Neuron (in vitro differentiated cells): Measurements from ENCODE around the gene GNS.

ENCODE experiments used
- H2AFZ ChIP-seq: one replicate; pipeline ENCODE4 v1.6.1; 2013; ENCODE audit warnings: low read depth, mild to moderate bottlenecking, inconsistent platforms, low read length, moderate library complexity
- H3K27me3 ChIP-seq: one replicate; pipeline ENCODE4 v1.6.1; 2013; ENCODE audit warnings: low read length; ENCODE audit not compliant: insufficient read depth
- H3K36me3 ChIP-seq: one replicate; pipeline ENCODE4 v1.6.1; 2013; ENCODE audit warnings: low read length; ENCODE audit not compliant: insufficient read depth
- H3K4me1 ChIP-seq: one replicate; pipeline ENCODE4 v1.6.1; 2013; ENCODE audit warnings: low read length; ENCODE audit not compliant: insufficient read depth
- H3K4me3 ChIP-seq: 2 replicates; pipeline ENCODE4 v1.5.1; 2013; ENCODE audit warnings: mild to moderate bottlenecking, low read length, moderate library complexity
- H3K9me3 ChIP-seq: one replicate; pipeline ENCODE4 v1.6.1; 2013; ENCODE audit warnings: low read length

GNS gene

GRCh38 chr12:64716839-64717455 is 42.3 kb downstream of the GNS start:
- H3K4me3 ChIP-seq = no peak overlapping the region
- no peaks in the 10 kb centered on the region for H3K27me3 ChIP-seq
- H3K4me1 ChIP-seq = no peaks in the 10 kb centered on the region
- H3K36me3 ChIP-seq = peaks cover 59% of the 10 kb centered on the region
- H3K9me3 ChIP-seq = no peaks in the 10 kb centered on the region
- H2AFZ ChIP-seq = no peak overlapping the region

GRCh38 chr12:64716371-64716770 is 42.8 kb downstream of the GNS start:
- H3K4me3 ChIP-seq = no peak overlapping the region

GRCh38 chr12:64714551-64714968 is 44.6 kb downstream of the GNS start:
- no peaks in the 10 kb centered on the region for H3K4me1 ChIP-seq
- H3K9me3 ChIP-seq = no peaks in the 10 kb centered on the region

More at GRCh38 chr12:64716371-64716770, 42.8 kb downstream of the GNS start:
- H3K36me3 ChIP-seq = peaks cover 53% of the 10 kb centered on the region
- no peaks in the 10 kb centered on the region for H3K4me1 ChIP-seq
- H3K9me3 ChIP-seq = no peaks in the 10 kb centered on the region
- H2AFZ ChIP-seq = no peak overlapping the region
- no peaks in the 10 kb centered on the region for H3K27me3 ChIP-seq

GRCh38 chr12:64713376-64713775 is 45.8 kb downstream of the GNS start:
- no peaks in the 10 kb centered on the region for H3K4me1 ChIP-seq

More at GRCh38 chr12:64714551-64714968, 44.6 kb downstream of the GNS start:
- no peak overlapping the region for H3K4me3 ChIP-seq
- no peaks in the 10 kb centered on the region for H3K27me3 ChIP-seq
- H3K36me3 ChIP-seq = peaks cover 40% of the 10 kb centered on the region
- no peak overlapping the region for H2AFZ ChIP-seq

GRCh38 chr12:64709429-64709828 is 49.8 kb downstream of the GNS start:
- Histone ChIP-seq H3K4me1 (peaks cover 3% of the 10 kb centered on the region), H3K4me3 (no peak overlapping the region), H3K9me3 (no peaks in the 10 kb centered on the region), H3K27me3 (no peaks in the 10 kb centered on the region), H2AFZ (no peak overlapping the region), H3K36me3 (peaks cover 4% of the 10 kb centered on the region)

More at GRCh38 chr12:64713376-64713775, 45.8 kb downstream of the GNS start:
- peaks cover 32% of the 10 kb centered on the region for H3K36me3 ChIP-seq
- H3K9me3 ChIP-seq = no peaks in the 10 kb centered on the region
- H3K4me3 ChIP-seq = no peak overlapping the region
- no peak overlapping the region for H2AFZ ChIP-seq
- no peaks in the 10 kb centered on the region for H3K27me3 ChIP-seq

- H3K9me3 ChIP-seq = no peaks in the 10 kb centered on the region
- H3K36me3 ChIP-seq = no peaks in the 10 kb centered on the region
- H3K27me3 ChIP-seq = no peaks in the 10 kb centered on the region
- no peak overlapping the region for H3K4me3 ChIP-seq
- peaks cover 3% of the 10 kb centered on the region for H3K4me1 ChIP-seq
- no peak overlapping the region for H2AFZ ChIP-seq
Observed at GRCh38 chr12:64707926-64708325, 51.3 kb downstream of the GNS start.

- Histone ChIP-seq H3K4me3 (no peak overlapping the region), H3K9me3 (no peaks in the 10 kb centered on the region), H3K36me3 (no peaks in the 10 kb centered on the region), H3K4me1 (peaks cover 3% of the 10 kb centered on the region), H3K27me3 (no peaks in the 10 kb centered on the region), H2AFZ (no peak overlapping the region)
Observed at GRCh38 chr12:64707362-64707761, 51.8 kb downstream of the GNS start.

GRCh38 chr12:64706857-64707256 is 52.3 kb downstream of the GNS start:
- H3K9me3 ChIP-seq = no peaks in the 10 kb centered on the region
- H2AFZ ChIP-seq = no peak overlapping the region
- H3K4me1 ChIP-seq = peaks cover 3% of the 10 kb centered on the region

GRCh38 chr12:64706306-64706705 is 52.9 kb downstream of the GNS start:
- Histone ChIP-seq H3K27me3 (no peaks in the 10 kb centered on the region), H3K9me3 (no peaks in the 10 kb centered on the region), H3K4me1 (peaks cover 3% of the 10 kb centered on the region), H2AFZ (no peak overlapping the region), H3K4me3 (no peak overlapping the region), H3K36me3 (no peaks in the 10 kb centered on the region)

More at GRCh38 chr12:64706857-64707256, 52.3 kb downstream of the GNS start:
- no peaks in the 10 kb centered on the region for H3K27me3 ChIP-seq
- H3K4me3 ChIP-seq = no peak overlapping the region
- no peaks in the 10 kb centered on the region for H3K36me3 ChIP-seq

- H3K27me3 ChIP-seq = no peaks in the 10 kb centered on the region
- no peaks in the 10 kb centered on the region for H3K9me3 ChIP-seq
- H3K4me1 ChIP-seq = peaks cover 10% of the 10 kb centered on the region
- no peak overlapping the region for H3K4me3 ChIP-seq
- no peak overlapping the region for H2AFZ ChIP-seq
- no peaks in the 10 kb centered on the region for H3K36me3 ChIP-seq
Observed at GRCh38 chr12:64701283-64701682, 57.9 kb downstream of the GNS start.

GRCh38 chr12:64700532-64700931 is 58.7 kb downstream of the GNS start:
- Histone ChIP-seq H2AFZ (no peak overlapping the region), H3K4me1 (peaks cover 15% of the 10 kb centered on the region), H3K9me3 (no peaks in the 10 kb centered on the region), H3K36me3 (no peaks in the 10 kb centered on the region), H3K27me3 (no peaks in the 10 kb centered on the region), H3K4me3 (no peak overlapping the region)

- Histone ChIP-seq H3K4me3 (no peak overlapping the region), H3K36me3 (no peaks in the 10 kb centered on the region), H3K27me3 (no peaks in the 10 kb centered on the region), H2AFZ (no peak overlapping the region), H3K4me1 (peaks cover 16% of the 10 kb centered on the region), H3K9me3 (no peaks in the 10 kb centered on the region)
Observed at GRCh38 chr12:64699504-64700115, 59.6 kb downstream of the GNS start.

GRCh38 chr12:64696080-64696741 is 63.0 kb downstream of the GNS start:
- Histone ChIP-seq H2AFZ (no peak overlapping the region), H3K4me1 (peaks cover 24% of the 10 kb centered on the region), H3K36me3 (no peaks in the 10 kb centered on the region), H3K4me3 (no peak overlapping the region), H3K9me3 (no peaks in the 10 kb centered on the region), H3K27me3 (no peaks in the 10 kb centered on the region)
